HepG2 (cell line): ENCODE data around the gene PRKACG. TPM values are rescaled to one million over a fixed set of nuclear protein-coding genes. Genes with fewer than 3 reads are reported as not detected.

Experiments used
- ARNTL ChIP-seq: sonication (generic); formaldehyde crosslinking; IDR thresholded peaks from 2 replicates; pipeline ENCODE4 v1.4.0; 2020; ENCODE audit warnings: mild to moderate bottlenecking, missing genetic modification reagents
- ASH2L ChIP-seq: fragments of 300-600, 200-600 bp; sonication (generic); IDR thresholded peaks from 2 replicates; pipeline ENCODE4 v1.7.0; 2017; ENCODE audit warnings: low read depth, mild to moderate bottlenecking, moderate library complexity, mixed read lengths, low read length; ENCODE audit not compliant: insufficient read length
- CC2D1A ChIP-seq: sonication (generic); formaldehyde crosslinking; IDR thresholded peaks from 2 replicates; pipeline ENCODE4 v1.8.1; 2023; ENCODE audit warnings: mild to moderate bottlenecking, missing genetic modification reagents
- HES4 ChIP-seq: sonication (generic); formaldehyde crosslinking; IDR thresholded peaks from 2 replicates; pipeline ENCODE4 v1.9.0; 2021; ENCODE audit warnings: mild to moderate bottlenecking, missing genetic modification reagents, borderline replicate concordance
- NAIF1 ChIP-seq: sonication (generic); formaldehyde crosslinking; IDR thresholded peaks from 2 replicates; pipeline ENCODE4 v1.5.0; 2020; ENCODE audit warnings: mild to moderate bottlenecking, missing genetic modification reagents, borderline replicate concordance
- NFIB ChIP-seq: sonication (generic); formaldehyde crosslinking; IDR thresholded peaks from 2 replicates; pipeline ENCODE4 v1.9.0; 2021; ENCODE audit warnings: missing genetic modification reagents, mild to moderate bottlenecking, borderline replicate concordance
- POLR2A ChIP-seq, 2 experiments: IDR thresholded peaks; 2 replicates each; pipeline ENCODE4 v1.6.1; 2011; ENCODE audit warnings: low read depth in 2 of 2, low read length in 2 of 2, mild to moderate bottlenecking in 1 of 2, moderate library complexity in 1 of 2; ENCODE audit not compliant: insufficient read depth in 1 of 2
- ZBTB3 ChIP-seq: sonication (generic); formaldehyde crosslinking; IDR thresholded peaks from 2 replicates; pipeline ENCODE4 v1.4.0; 2020; ENCODE audit warnings: low read depth, mild to moderate bottlenecking, moderate library complexity, missing genetic modification reagents, borderline replicate concordance
- ZNF232 ChIP-seq: sonication (generic); formaldehyde crosslinking; IDR thresholded peaks from 2 replicates; pipeline ENCODE4 v1.4.0; 2020; ENCODE audit warnings: missing genetic modification reagents, borderline replicate concordance
- ZNF768 ChIP-seq: sonication (generic); formaldehyde crosslinking; IDR thresholded peaks from 2 replicates; pipeline ENCODE4 v1.4.0; 2020; ENCODE audit warnings: missing genetic modification reagents
- ZNF777 ChIP-seq: sonication (generic); formaldehyde crosslinking; IDR thresholded peaks from 2 replicates; pipeline ENCODE4 v1.4.0; 2020; ENCODE audit warnings: missing genetic modification reagents
- ZNF891 ChIP-seq: sonication (generic); formaldehyde crosslinking; IDR thresholded peaks from 2 replicates; pipeline ENCODE4 v1.5.0; 2020; ENCODE audit warnings: mild to moderate bottlenecking, missing genetic modification reagents
- polyA plus RNA-seq, 8 experiments: library from polyadenylated mRNA; depleted of rRNA in 3 of 8; stranded (reverse) in 7 of 8; unstranded in 1 of 8; fragments of >200 nt; fragmentation: Illumina TruSeq in 4 of 8; extraction: Trizol in 4 of 8; gene quantifications; 2 replicates each; pipeline versions ENCODE4 v1.2.1 to v1.2.3, GENCODE V29; 2011 to 2016; ENCODE audit warnings: low read depth in 4 of 8, missing spikeins in 1 of 8, mixed read lengths in 1 of 8; ENCODE audit not compliant: insufficient read depth in 1 of 8
- total RNA-seq, 5 experiments: library from RNA; depleted of rRNA; stranded (reverse); fragments of >200 nt; fragmentation: Illumina TruSeq; extraction: Trizol; gene quantifications; 2 replicates each; pipeline ENCODE4 v1.2.3, GENCODE V29; 2016; ENCODE audit warnings: low read depth in 1 of 5
- TF ChIP-seq, protein P1 (sequence below): sonication (generic); formaldehyde crosslinking; IDR thresholded peaks from 2 replicates; pipeline ENCODE4 v1.5.0; 2020; ENCODE audit warnings: mild to moderate bottlenecking, missing genetic modification reagents
- TF ChIP-seq, protein P2 (sequence below): sonication (generic); formaldehyde crosslinking; IDR thresholded peaks from 2 replicates; pipeline ENCODE4 v1.5.1; 2020; ENCODE audit warnings: mild to moderate bottlenecking, missing genetic modification reagents, moderate library complexity
- TF ChIP-seq, protein P3 (sequence below): sonication (generic); formaldehyde crosslinking; IDR thresholded peaks from 2 replicates; pipeline ENCODE4 v1.4.0; 2020; ENCODE audit warnings: missing genetic modification reagents
- TF ChIP-seq, protein P4 (sequence below): sonication (generic); formaldehyde crosslinking; IDR thresholded peaks from 2 replicates; pipeline ENCODE4 v1.5.1; 2020; ENCODE audit warnings: mild to moderate bottlenecking, missing genetic modification reagents, borderline replicate concordance
- TF ChIP-seq, protein P5 (sequence below): sonication (generic); formaldehyde crosslinking; IDR thresholded peaks from 2 replicates; pipeline ENCODE4 v1.9.0; 2021; ENCODE audit warnings: missing genetic modification reagents, borderline replicate concordance

The PRKACG gene
- total and polyA plus RNA-seq, 2 of the 13 experiments (the other 11 are each of a cell fraction or from before 2014, with no cell fraction given), result not detected

DNA sequence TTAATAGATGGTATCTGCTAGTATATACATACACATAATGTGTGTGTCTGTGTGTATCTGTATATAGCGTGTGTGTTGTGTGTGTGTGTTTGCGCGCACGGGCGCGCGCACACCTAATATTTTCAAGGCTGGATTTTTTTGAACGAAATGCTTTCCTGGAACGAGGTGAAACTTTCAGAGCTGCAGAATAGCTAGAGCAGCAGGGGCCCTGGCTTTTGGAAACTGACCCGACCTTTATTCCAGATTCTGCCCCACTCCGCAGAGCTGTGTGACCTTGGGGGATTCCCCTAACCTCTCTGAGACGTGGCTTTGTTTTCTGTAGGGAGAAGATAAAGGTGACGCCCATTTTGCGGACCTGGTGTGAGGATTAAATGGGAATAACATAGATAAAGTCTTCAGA, 22.4 kb upstream of the PRKACG start (continued):
- TF ChIP-seq, protein P1, sequence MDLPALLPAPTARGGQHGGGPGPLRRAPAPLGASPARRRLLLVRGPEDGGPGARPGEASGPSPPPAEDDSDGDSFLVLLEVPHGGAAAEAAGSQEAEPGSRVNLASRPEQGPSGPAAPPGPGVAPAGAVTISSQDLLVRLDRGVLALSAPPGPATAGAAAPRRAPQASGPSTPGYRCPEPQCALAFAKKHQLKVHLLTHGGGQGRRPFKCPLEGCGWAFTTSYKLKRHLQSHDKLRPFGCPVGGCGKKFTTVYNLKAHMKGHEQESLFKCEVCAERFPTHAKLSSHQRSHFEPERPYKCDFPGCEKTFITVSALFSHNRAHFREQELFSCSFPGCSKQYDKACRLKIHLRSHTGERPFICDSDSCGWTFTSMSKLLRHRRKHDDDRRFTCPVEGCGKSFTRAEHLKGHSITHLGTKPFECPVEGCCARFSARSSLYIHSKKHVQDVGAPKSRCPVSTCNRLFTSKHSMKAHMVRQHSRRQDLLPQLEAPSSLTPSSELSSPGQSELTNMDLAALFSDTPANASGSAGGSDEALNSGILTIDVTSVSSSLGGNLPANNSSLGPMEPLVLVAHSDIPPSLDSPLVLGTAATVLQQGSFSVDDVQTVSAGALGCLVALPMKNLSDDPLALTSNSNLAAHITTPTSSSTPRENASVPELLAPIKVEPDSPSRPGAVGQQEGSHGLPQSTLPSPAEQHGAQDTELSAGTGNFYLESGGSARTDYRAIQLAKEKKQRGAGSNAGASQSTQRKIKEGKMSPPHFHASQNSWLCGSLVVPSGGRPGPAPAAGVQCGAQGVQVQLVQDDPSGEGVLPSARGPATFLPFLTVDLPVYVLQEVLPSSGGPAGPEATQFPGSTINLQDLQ (CRISPR knock-in tag), result no peak
- TF ChIP-seq HES4 (CRISPR knock-in tag) (no peak), ZNF777 (CRISPR knock-in tag) (0 out of 2 replicates have a peak, but pooled peaks have one; percentile 6), POLR2A (IDR thresholded peaks at IDR 0.05; ENCODE audit: insufficient read depth in 1 of 2, low read depth in 2 of 2, low read length in 2 of 2) (peak in 1 of 2 experiments; percentile 17; a peak in 1 of 4 replicates), NAIF1 (CRISPR knock-in tag) (0 out of 2 replicates have a peak, but pooled peaks have one; percentile 46), NFIB (CRISPR knock-in tag) (no peak), CC2D1A (CRISPR knock-in tag) (no peak), ARNTL (CRISPR knock-in tag) (no peak), ASH2L (peak; percentile 1), ZNF768 (CRISPR knock-in tag) (peak; percentile 97), ZBTB3 (CRISPR knock-in tag) (no peak), ZNF232 (CRISPR knock-in tag) (no peak), ZNF891 (no peak)
- TF ChIP-seq, protein P2, sequence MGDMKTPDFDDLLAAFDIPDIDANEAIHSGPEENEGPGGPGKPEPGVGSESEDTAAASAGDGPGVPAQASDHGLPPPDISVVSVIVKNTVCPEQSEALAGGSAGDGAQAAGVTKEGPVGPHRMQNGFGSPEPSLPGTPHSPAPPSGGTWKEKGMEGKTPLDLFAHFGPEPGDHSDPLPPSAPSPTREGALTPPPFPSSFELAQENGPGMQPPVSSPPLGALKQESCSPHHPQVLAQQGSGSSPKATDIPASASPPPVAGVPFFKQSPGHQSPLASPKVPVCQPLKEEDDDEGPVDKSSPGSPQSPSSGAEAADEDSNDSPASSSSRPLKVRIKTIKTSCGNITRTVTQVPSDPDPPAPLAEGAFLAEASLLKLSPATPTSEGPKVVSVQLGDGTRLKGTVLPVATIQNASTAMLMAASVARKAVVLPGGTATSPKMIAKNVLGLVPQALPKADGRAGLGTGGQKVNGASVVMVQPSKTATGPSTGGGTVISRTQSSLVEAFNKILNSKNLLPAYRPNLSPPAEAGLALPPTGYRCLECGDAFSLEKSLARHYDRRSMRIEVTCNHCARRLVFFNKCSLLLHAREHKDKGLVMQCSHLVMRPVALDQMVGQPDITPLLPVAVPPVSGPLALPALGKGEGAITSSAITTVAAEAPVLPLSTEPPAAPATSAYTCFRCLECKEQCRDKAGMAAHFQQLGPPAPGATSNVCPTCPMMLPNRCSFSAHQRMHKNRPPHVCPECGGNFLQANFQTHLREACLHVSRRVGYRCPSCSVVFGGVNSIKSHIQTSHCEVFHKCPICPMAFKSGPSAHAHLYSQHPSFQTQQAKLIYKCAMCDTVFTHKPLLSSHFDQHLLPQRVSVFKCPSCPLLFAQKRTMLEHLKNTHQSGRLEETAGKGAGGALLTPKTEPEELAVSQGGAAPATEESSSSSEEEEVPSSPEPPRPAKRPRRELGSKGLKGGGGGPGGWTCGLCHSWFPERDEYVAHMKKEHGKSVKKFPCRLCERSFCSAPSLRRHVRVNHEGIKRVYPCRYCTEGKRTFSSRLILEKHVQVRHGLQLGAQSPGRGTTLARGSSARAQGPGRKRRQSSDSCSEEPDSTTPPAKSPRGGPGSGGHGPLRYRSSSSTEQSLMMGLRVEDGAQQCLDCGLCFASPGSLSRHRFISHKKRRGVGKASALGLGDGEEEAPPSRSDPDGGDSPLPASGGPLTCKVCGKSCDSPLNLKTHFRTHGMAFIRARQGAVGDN (CRISPR knock-in tag), result no peak
- TF ChIP-seq, protein P3, sequence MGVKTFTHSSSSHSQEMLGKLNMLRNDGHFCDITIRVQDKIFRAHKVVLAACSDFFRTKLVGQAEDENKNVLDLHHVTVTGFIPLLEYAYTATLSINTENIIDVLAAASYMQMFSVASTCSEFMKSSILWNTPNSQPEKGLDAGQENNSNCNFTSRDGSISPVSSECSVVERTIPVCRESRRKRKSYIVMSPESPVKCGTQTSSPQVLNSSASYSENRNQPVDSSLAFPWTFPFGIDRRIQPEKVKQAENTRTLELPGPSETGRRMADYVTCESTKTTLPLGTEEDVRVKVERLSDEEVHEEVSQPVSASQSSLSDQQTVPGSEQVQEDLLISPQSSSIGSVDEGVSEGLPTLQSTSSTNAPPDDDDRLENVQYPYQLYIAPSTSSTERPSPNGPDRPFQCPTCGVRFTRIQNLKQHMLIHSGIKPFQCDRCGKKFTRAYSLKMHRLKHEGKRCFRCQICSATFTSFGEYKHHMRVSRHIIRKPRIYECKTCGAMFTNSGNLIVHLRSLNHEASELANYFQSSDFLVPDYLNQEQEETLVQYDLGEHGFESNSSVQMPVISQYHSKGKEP (CRISPR knock-in tag), result no peak
- TF ChIP-seq, protein P4, sequence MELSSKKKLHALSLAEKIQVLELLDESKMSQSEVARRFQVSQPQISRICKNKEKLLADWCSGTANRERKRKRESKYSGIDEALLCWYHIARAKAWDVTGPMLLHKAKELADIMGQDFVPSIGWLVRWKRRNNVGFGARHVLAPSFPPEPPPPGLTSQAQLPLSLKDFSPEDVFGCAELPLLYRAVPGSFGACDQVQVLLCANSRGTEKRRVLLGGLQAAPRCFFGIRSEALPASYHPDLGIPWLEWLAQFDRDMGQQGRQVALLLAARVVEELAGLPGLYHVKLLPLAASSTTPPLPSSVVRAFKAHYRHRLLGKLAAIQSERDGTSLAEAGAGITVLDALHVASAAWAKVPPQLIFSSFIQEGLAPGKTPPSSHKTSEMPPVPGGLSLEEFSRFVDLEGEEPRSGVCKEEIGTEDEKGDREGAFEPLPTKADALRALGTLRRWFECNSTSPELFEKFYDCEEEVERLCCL (CRISPR knock-in tag), result no peak
- TF ChIP-seq, protein P5, sequence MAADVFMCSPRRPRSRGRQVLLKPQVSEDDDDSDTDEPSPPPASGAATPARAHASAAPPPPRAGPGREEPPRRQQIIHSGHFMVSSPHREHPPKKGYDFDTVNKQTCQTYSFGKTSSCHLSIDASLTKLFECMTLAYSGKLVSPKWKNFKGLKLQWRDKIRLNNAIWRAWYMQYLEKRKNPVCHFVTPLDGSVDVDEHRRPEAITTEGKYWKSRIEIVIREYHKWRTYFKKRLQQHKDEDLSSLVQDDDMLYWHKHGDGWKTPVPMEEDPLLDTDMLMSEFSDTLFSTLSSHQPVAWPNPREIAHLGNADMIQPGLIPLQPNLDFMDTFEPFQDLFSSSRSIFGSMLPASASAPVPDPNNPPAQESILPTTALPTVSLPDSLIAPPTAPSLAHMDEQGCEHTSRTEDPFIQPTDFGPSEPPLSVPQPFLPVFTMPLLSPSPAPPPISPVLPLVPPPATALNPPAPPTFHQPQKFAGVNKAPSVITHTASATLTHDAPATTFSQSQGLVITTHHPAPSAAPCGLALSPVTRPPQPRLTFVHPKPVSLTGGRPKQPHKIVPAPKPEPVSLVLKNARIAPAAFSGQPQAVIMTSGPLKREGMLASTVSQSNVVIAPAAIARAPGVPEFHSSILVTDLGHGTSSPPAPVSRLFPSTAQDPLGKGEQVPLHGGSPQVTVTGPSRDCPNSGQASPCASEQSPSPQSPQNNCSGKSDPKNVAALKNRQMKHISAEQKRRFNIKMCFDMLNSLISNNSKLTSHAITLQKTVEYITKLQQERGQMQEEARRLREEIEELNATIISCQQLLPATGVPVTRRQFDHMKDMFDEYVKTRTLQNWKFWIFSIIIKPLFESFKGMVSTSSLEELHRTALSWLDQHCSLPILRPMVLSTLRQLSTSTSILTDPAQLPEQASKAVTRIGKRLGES (CRISPR knock-in tag), result no peak
